Activated CD4-positive, alpha-beta memory T cell treated with anti-CD3 and anti-CD28 coated beads, Interleukin-2, amount 10 ng/mL, durations not matched to agents 7 days and 5 days (primary cell): ENCODE data around the gene GLG1. TPM values are rescaled to one million over a fixed set of nuclear protein-coding genes. Genes with fewer than 3 reads are reported as not detected.
A peak's percentile ranks its signal among the peaks of the same experiment; 100 is the strongest.

Source experiments
- CTCF ChIA-PET: fragments of 350-600 bp; sonication (Branson Sonifier 250); formaldehyde crosslinking; loops from one replicate; lab custom pipeline; 2021; ENCODE audit warnings: antibody characterized with exemption, inconsistent platforms; lab: Charles Lee
- POLR2A ChIA-PET: fragments of 350-600 bp; sonication (Branson Sonifier 250); formaldehyde crosslinking; loops from one replicate; lab custom pipeline; 2021; ENCODE audit warnings: antibody characterized with exemption; lab: Charles Lee
- DNase-seq: peaks from one replicate; pipeline ENCODE4 v3.0.0-alpha.2; 2020
- H3K27ac Mint-ChIP-seq: one replicate; pipeline ENCODE4 v1.8.0; 2021; ENCODE audit warnings: mild to moderate bottlenecking, mixed read lengths
- H3K27me3 Mint-ChIP-seq: one replicate; pipeline ENCODE4 v1.8.0; 2021; ENCODE audit warnings: mixed read lengths
- H3K36me3 Mint-ChIP-seq: one replicate; pipeline ENCODE4 v1.8.0; 2021; ENCODE audit warnings: low read depth, mixed read lengths
- H3K4me1 Mint-ChIP-seq: one replicate; pipeline ENCODE4 v1.8.0; 2021; ENCODE audit warnings: mixed read lengths
- H3K4me3 Mint-ChIP-seq: one replicate; pipeline ENCODE4 v1.8.0; 2021; ENCODE audit warnings: mild to moderate bottlenecking, mixed read lengths
- H3K9me3 Mint-ChIP-seq: one replicate; pipeline ENCODE4 v1.8.0; 2021; ENCODE audit warnings: mixed read lengths
- total RNA-seq, 2 experiments: library from RNA; stranded (reverse); gene quantifications; one replicate each; pipeline ENCODE4 v1.2.3, GENCODE V29; 2021

The GLG1 gene
- total RNA-seq, 2 experiments from 2014 or later, result 130 to 132 TPM

DNA sequence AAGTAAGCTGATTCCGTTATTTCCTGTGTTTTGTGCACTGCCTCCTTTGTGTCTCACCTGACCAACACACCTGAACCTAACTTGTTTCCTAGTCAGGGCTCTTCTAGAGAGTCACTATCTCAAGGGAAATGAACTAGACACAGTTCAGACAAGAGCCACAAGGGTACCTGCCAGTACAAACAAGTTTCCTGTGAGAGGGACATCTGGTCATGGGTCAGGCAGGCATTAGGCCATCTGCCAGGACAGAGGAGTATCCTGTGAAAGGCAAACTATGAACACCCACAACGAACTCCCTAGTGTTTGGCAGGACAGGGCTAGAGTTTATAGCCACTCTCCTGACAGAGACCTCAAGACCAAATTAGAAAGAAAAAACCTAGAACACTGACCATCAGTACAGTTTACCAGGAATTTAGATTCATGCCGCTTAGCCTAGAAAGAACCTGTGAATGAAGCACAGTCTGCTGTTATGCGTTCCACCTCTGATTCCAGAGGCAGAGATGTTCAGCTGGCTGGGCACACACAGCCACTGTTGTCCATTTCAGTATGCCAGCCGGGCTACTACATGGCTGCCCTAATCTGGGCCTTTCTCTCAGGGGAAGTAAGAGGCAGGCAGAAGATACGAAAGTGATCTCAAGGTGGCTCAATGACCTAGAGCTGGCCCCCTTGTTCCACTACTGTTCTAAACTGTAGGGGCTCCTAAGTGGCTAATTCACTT is 20.7 kb upstream of the GLG1 start:
- no peaks in the 10 kb centered on the region for H3K27me3 Mint-ChIP-seq
- H3K9me3 Mint-ChIP-seq, result no peaks in the 10 kb centered on the region
- DNase-seq, result no peak
- POLR2A ChIA-PET, result no interaction called here
- peaks cover 90% of the 10 kb centered on the region for H3K36me3 Mint-ChIP-seq
- H3K4me1 Mint-ChIP-seq, result peaks cover 27% of the 10 kb centered on the region
- no peak overlapping the region for H3K4me3 Mint-ChIP-seq
- H3K27ac Mint-ChIP-seq, result peak overlapping the region; percentile 25
- CTCF ChIA-PET, result interaction anchor here (1.3 kb wide), 2 partner anchors 22 to 24 kb away, joined by 3 read pairs; no protein-coding TSS in a partner anchor

GRCh38 chr16:74626741-74627416 is 20.0 kb upstream of the GLG1 start:
- no peaks in the 10 kb centered on the region for H3K27me3 Mint-ChIP-seq
- peaks cover 91% of the 10 kb centered on the region for H3K36me3 Mint-ChIP-seq
- H3K4me1 Mint-ChIP-seq, result peaks cover 27% of the 10 kb centered on the region
- no peak for DNase-seq
- ChIA-PET POLR2A (interaction anchor here (1.3 kb wide), 1 partner anchor 40 kb away, joined by 3 read pairs; the partner anchor contains the start of gene RFWD3), CTCF (no interaction called here)
- no peaks in the 10 kb centered on the region for H3K9me3 Mint-ChIP-seq
- H3K27ac Mint-ChIP-seq, result peak overlapping the region; percentile 17
- no peak overlapping the region for H3K4me3 Mint-ChIP-seq

GRCh38 chr16:74625500-74626350 is 18.8 kb upstream of the GLG1 start:
- Mint-ChIP-seq H3K36me3 (peaks cover 93% of the 10 kb centered on the region), H3K27ac (no peak overlapping the region), H3K27me3 (no peaks in the 10 kb centered on the region), H3K4me3 (no peak overlapping the region), H3K9me3 (no peaks in the 10 kb centered on the region), H3K4me1 (peaks cover 29% of the 10 kb centered on the region)
- CTCF ChIA-PET, result interaction anchor here (0.7 to 1.1 kb wide), 3 partner anchors 13 to 64 kb away, joined by 3 read pairs; no protein-coding TSS in a partner anchor
- POLR2A ChIA-PET, result interaction anchor here (0.7 to 1.3 kb wide), 3 partner anchors 41 to 150 kb away, joined by 3 read pairs; partner anchors contain the start of gene RFWD3
- no peak for DNase-seq

DNA sequence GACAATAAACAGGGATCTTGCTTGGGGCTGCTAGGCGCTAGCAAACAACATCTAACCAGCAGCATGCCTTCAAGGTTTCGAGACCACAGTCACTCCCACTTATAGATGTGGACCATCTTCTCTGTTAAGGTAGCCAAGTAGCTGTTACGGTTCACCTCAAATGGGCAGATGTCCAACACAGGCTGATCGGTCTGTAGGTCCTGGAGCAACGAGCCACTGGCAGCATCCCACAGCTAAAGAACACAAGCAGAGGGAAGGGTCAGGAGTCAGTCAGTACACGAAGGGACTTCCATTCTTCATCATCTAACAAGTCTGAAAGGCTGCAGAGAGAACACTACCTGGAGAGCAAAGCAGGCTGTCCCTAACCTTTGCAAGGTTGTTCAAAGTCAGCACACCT is 16.9 kb upstream of the GLG1 start:
- ChIA-PET CTCF (interaction anchor here (1.6 kb wide), 1 partner anchor 17 kb away, joined by 3 read pairs; the partner anchor contains the start of gene GLG1), POLR2A (interaction anchor here (0.9 kb wide), 1 partner anchor 42 kb away, joined by 3 read pairs; the partner anchor contains the start of gene RFWD3)
- H3K4me3 Mint-ChIP-seq, result no peak overlapping the region
- peaks cover 89% of the 10 kb centered on the region for H3K36me3 Mint-ChIP-seq
- H3K4me1 Mint-ChIP-seq, result peaks cover 24% of the 10 kb centered on the region
- no peaks in the 10 kb centered on the region for H3K9me3 Mint-ChIP-seq
- no peak for DNase-seq
- no peak overlapping the region for H3K27ac Mint-ChIP-seq
- H3K27me3 Mint-ChIP-seq, result no peaks in the 10 kb centered on the region

DNA sequence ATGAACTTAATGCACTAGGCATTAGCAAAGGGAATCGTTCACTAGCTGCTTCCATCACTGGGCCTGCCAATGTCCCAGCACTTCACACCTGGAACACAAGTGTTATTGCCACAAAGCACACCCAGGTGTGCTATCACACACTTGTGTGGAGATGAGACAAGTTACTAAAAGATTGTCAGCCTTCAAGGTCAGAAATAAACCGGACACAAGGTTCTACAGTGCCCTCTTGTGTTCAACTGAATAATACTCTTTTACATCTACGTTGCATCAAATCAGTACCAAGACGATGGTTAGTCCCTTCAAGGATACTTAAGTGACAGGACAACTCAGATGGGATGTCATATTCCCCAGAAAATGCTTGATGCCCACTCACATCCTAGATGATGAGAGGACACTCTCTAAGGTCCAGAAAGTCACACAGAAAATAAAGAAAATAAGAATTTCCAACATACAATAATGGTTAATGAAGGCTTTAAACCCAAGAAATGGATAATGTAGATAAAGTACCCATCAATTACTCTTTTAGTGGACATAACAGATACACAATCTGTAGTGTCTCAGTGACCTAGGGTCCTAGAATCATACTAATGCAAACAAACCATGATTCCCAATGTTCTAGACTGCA is 16.4 kb upstream of the GLG1 start:
- ChIA-PET CTCF (interaction anchor here (0.7 to 1.6 kb wide), 14 partner anchors 12 to 162 kb away, joined by 3 to 7 read pairs (median 4); partner anchors contain the start of gene GLG1), POLR2A (interaction anchor here (0.9 kb wide), 2 partner anchors 44 to 66 kb away, joined by 3 read pairs; no protein-coding TSS in a partner anchor)
- Mint-ChIP-seq H3K4me3 (no peak overlapping the region), H3K27me3 (no peaks in the 10 kb centered on the region), H3K36me3 (peaks cover 84% of the 10 kb centered on the region), H3K9me3 (no peaks in the 10 kb centered on the region), H3K27ac (peak overlapping the region; percentile 13), H3K4me1 (peaks cover 22% of the 10 kb centered on the region)
- DNase-seq, result no peak

DNA sequence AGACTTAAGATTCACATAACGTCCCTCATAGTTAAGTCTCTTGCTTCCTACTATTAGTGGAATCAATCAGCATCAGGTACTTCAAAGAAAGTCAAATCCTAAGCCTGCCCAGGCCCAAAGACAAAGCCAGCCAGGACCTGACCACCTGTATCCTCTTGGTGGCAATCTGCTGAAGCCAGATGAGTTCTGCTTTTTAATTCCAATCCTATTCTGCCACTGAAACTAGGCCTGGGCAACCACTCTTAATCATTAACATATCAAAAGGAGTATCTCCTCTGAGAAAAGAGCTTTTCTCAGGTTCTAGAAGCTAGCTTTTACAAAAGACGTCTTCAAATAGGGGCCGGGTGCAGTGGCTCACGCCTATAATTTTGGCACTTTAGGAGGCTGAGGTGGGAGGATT is 15.1 kb upstream of the GLG1 start:
- Mint-ChIP-seq H3K9me3 (no peaks in the 10 kb centered on the region), H3K27ac (no peak overlapping the region), H3K4me3 (no peak overlapping the region), H3K27me3 (no peaks in the 10 kb centered on the region), H3K36me3 (peaks cover 79% of the 10 kb centered on the region), H3K4me1 (peaks cover 13% of the 10 kb centered on the region)
- ChIA-PET POLR2A (interaction anchor here (0.9 kb wide), 1 partner anchor 64 kb away, joined by 3 read pairs; no protein-coding TSS in a partner anchor), CTCF (interaction anchor here (0.6 to 1.5 kb wide), 11 partner anchors 12 to 154 kb away, joined by 3 to 6 read pairs (median 3); partner anchors contain the start of gene GLG1)
- no peak for DNase-seq

- POLR2A ChIA-PET, result interaction anchor here (0.7 to 1.7 kb wide), 4 partner anchors 10 to 179 kb away, joined by 3 to 11 read pairs (median 4); partner anchors contain the start of gene GLG1
- CTCF ChIA-PET, result interaction anchor here (0.6 kb wide), 1 partner anchor 14 kb away, joined by 3 read pairs; no protein-coding TSS in a partner anchor
- Mint-ChIP-seq H3K27me3 (no peaks in the 10 kb centered on the region), H3K9me3 (no peaks in the 10 kb centered on the region), H3K4me1 (peaks cover 2% of the 10 kb centered on the region), H3K27ac (no peak overlapping the region), H3K36me3 (peaks cover 47% of the 10 kb centered on the region), H3K4me3 (no peak overlapping the region)
- no peak for DNase-seq
These were observed 10.4 kb upstream of the GLG1 start for GRCh38 chr16:74617206-74617788.

GRCh38 chr16:74611721-74612120 is 4.8 kb upstream of the GLG1 start:
- ChIA-PET CTCF (no interaction called here), POLR2A (no interaction called here)
- H3K4me1 Mint-ChIP-seq, result peaks cover 26% of the 10 kb centered on the region
- no peak for DNase-seq
- no peaks in the 10 kb centered on the region for H3K9me3 Mint-ChIP-seq
- no peak overlapping the region for H3K4me3 Mint-ChIP-seq
- H3K36me3 Mint-ChIP-seq, result peaks cover 22% of the 10 kb centered on the region
- no peaks in the 10 kb centered on the region for H3K27me3 Mint-ChIP-seq
- no peak overlapping the region for H3K27ac Mint-ChIP-seq

GRCh38 chr16:74608944-74609343 is 2.0 kb upstream of the GLG1 start:
- Mint-ChIP-seq H3K36me3 (peaks cover 36% of the 10 kb centered on the region), H3K27ac (peak overlapping the region; percentile 60), H3K4me1 (peaks cover 45% of the 10 kb centered on the region), H3K4me3 (peak overlapping the region; percentile 36), H3K27me3 (no peaks in the 10 kb centered on the region), H3K9me3 (no peaks in the 10 kb centered on the region)
- CTCF ChIA-PET, result interaction anchor here (0.7 kb wide), 1 partner anchor 32 kb away, joined by 3 read pairs; no protein-coding TSS in a partner anchor
- POLR2A ChIA-PET, result interaction anchor here (0.8 to 4.6 kb wide), 5 partner anchors 15 to 170 kb away, joined by 3 to 41 read pairs (median 3); partner anchors contain the start of gene RFWD3
- DNase-seq, result peak; percentile 53

DNA sequence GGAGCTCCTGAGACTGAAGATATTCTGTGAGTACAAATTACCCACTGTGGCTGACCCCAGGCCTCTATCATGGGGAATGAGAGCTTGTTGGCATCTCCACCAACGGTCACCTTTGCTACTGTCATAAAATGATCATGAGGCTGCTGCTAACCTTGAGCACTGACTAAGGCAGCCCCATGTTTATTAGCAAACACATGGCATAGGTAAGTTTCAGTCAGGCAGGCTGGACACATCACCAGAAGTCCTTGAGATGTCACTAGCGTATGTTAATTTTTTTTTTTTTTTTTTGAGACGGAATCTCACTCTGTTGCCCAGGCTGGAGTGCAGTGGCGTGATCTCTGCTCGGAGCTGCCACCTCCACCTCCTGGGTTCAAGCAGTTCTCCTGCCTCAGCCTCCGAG is 1.5 kb upstream of the GLG1 start:
- no peaks in the 10 kb centered on the region for H3K27me3 Mint-ChIP-seq
- no peak for DNase-seq
- ChIA-PET CTCF (interaction anchor here (0.7 to 1.1 kb wide), 2 partner anchors 14 to 32 kb away, joined by 3 read pairs; no protein-coding TSS in a partner anchor), POLR2A (interaction anchor here (0.6 to 4.6 kb wide), 8 partner anchors 8 to 169 kb away, joined by 3 to 41 read pairs (median 3); partner anchors contain the start of genes MLKL and RFWD3)
- no peak overlapping the region for H3K4me3 Mint-ChIP-seq
- no peaks in the 10 kb centered on the region for H3K9me3 Mint-ChIP-seq
- peak overlapping the region; percentile 60 for H3K27ac Mint-ChIP-seq
- peaks cover 51% of the 10 kb centered on the region for H3K4me1 Mint-ChIP-seq
- H3K36me3 Mint-ChIP-seq, result peaks cover 37% of the 10 kb centered on the region

- H3K27me3 Mint-ChIP-seq, result no peaks in the 10 kb centered on the region
- H3K4me3 Mint-ChIP-seq, result no peak overlapping the region
- DNase-seq, result no peak
- POLR2A ChIA-PET, result interaction anchor here (0.6 to 4.6 kb wide), 11 partner anchors 8 to 169 kb away, joined by 3 to 41 read pairs (median 3); partner anchors contain the start of genes MLKL and RFWD3
- H3K4me1 Mint-ChIP-seq, result peaks cover 54% of the 10 kb centered on the region
- H3K27ac Mint-ChIP-seq, result no peak overlapping the region
- H3K36me3 Mint-ChIP-seq, result peaks cover 38% of the 10 kb centered on the region
- CTCF ChIA-PET, result interaction anchor here (1.1 kb wide), 1 partner anchor 14 kb away, joined by 3 read pairs; no protein-coding TSS in a partner anchor
- no peaks in the 10 kb centered on the region for H3K9me3 Mint-ChIP-seq
These were observed 1.0 kb upstream of the GLG1 start for GRCh38 chr16:74607962-74608356.
